Neural progenitor cell (in vitro differentiated cells): ENCODE data around the gene G3BP1. TPM values are rescaled to one million over a fixed set of nuclear protein-coding genes. Genes with fewer than 3 reads are reported as not detected.

ENCODE experiments used
- DNase-seq: peaks from one replicate; pipeline ENCODE4 v3.0.0-alpha.2; 2016; ENCODE audit warnings: low spot score
- H2AFZ ChIP-seq: fragments of 200-600 bp; sonication (generic); replicated peaks from 2 replicates; pipeline ENCODE4 v1.6.1; 2016; ENCODE audit warnings: antibody characterized with exemption
- H3F3A ChIP-seq: fragments of 200-600 bp; sonication (generic); 2 replicates; pipeline ENCODE4 v1.6.1; 2016; ENCODE audit warnings: antibody characterized with exemption, low read depth
- H3K27ac ChIP-seq: fragments of 200-600 bp; sonication (generic); 2 replicates; pipeline ENCODE4 v1.5.1; 2016; ENCODE audit warnings: mild to moderate bottlenecking
- H3K27me3 ChIP-seq: fragments of 200-600 bp; sonication (generic); 2 replicates; pipeline ENCODE4 v1.6.1; 2016; ENCODE audit warnings: mild to moderate bottlenecking, moderate library complexity
- H3K36me3 ChIP-seq: fragments of 200-600 bp; sonication (generic); 2 replicates; pipeline ENCODE4 v1.5.1; 2016
- H3K4me1 ChIP-seq: fragments of 200-600 bp; sonication (generic); 2 replicates; pipeline ENCODE4 v1.6.1; 2016; ENCODE audit warnings: mixed run types
- H3K4me2 ChIP-seq: fragments of 200-600 bp; sonication (generic); 2 replicates; pipeline ENCODE4 v1.6.1; 2016
- H3K4me3 ChIP-seq: fragments of 200-600 bp; sonication (generic); 2 replicates; pipeline ENCODE4 v1.5.1; 2016
- H3K79me2 ChIP-seq: fragments of 200-600 bp; sonication (generic); 2 replicates; pipeline ENCODE4 v1.6.1; 2016; ENCODE audit warnings: low read depth
- H3K9ac ChIP-seq: fragments of 200-600 bp; sonication (generic); 2 replicates; pipeline ENCODE4 v1.6.1; 2016
- H3K9me3 ChIP-seq: fragments of 200-600 bp; sonication (generic); 2 replicates; pipeline ENCODE4 v1.5.1; 2016; ENCODE audit warnings: low read depth
- H4K20me1 ChIP-seq: fragments of 200-600 bp; sonication (generic); 2 replicates; pipeline ENCODE4 v1.6.1; 2016; ENCODE audit warnings: low read depth
- H3K27ac Mint-ChIP-seq: 3 replicates; pipeline ENCODE4 v1.8.0; 2021; ENCODE audit warnings: mixed read lengths
- H3K27me3 Mint-ChIP-seq: 2 replicates; pipeline ENCODE4 v1.8.0; 2022; ENCODE audit warnings: low read depth, mild to moderate bottlenecking, inconsistent platforms, moderate library complexity, mixed read lengths; ENCODE audit not compliant: insufficient read depth
- H3K36me3 Mint-ChIP-seq: 3 replicates; pipeline ENCODE4 v1.8.0; 2021; ENCODE audit warnings: mixed read lengths
- H3K4me1 Mint-ChIP-seq: 3 replicates; pipeline ENCODE4 v1.8.0; 2021; ENCODE audit warnings: mixed read lengths
- H3K4me3 Mint-ChIP-seq: 3 replicates; pipeline ENCODE4 v1.8.0; 2021; ENCODE audit warnings: mild to moderate bottlenecking, moderate library complexity, mixed read lengths
- H3K9me3 Mint-ChIP-seq: 3 replicates; pipeline ENCODE4 v1.8.0; 2020; ENCODE audit warnings: mixed read lengths
- EZH2 ChIP-seq: fragments of 200-600 bp; sonication (generic); IDR thresholded peaks from 2 replicates; pipeline ENCODE4 v1.6.1; 2017; ENCODE audit warnings: antibody characterized with exemption, mild to moderate bottlenecking, moderate library complexity
- EZH2phosphoT487 ChIP-seq: fragments of 200-600 bp; sonication (generic); IDR thresholded peaks from 2 replicates; pipeline ENCODE4 v1.6.1; 2017; ENCODE audit warnings: antibody characterized with exemption
- total RNA-seq: library from RNA; depleted of rRNA; stranded (reverse); fragments of >200 nt; gene quantifications from 2 replicates; pipeline ENCODE4 v1.2.3, GENCODE V29; 2015; ENCODE audit warnings: low replicate concordance
- TF ChIP-seq, protein P1 (sequence below): fragments of 200-600 bp; sonication (generic); IDR thresholded peaks from 2 replicates; pipeline ENCODE4 v1.5.1; 2017; ENCODE audit warnings: antibody characterized with exemption, mild to moderate bottlenecking

Gene G3BP1
- total RNA-seq, 1 donor from 2014 or later: 304 TPM

DNA sequence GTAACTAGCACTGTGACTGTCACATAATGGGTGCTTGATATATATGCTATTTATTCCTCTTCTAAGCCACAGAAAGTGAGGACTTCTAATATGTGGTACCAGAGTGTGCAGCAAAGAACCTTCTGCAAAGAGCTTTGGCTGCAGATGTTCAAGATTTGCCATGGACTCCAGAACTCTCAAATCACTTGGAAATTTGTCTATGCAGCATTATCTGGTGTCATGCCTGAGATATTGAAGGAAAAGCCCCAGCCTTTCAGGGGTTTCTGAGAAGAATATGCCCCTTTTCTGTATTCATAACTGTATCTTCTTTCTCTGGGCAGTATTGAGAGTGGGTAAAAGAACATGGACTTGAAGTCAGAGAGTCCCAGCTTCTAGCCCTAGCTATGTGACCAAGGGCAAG is 4.8 kb upstream of the G3BP1 start:
- Histone ChIP-seq H3F3A (peaks cover 23% of the 10 kb centered on the region), H4K20me1 (no peaks in the 10 kb centered on the region), H3K4me2 (no peak overlapping the region), H3K27me3 (no peaks in the 10 kb centered on the region), H2AFZ (no peak overlapping the region), H3K79me2 (peaks cover 12% of the 10 kb centered on the region), H3K9ac (no peak overlapping the region), H3K9me3 (no peaks in the 10 kb centered on the region), H3K4me1 (peaks cover 14% of the 10 kb centered on the region), H3K36me3 (no peaks in the 10 kb centered on the region), H3K4me3 (no peak overlapping the region), H3K27ac (no peak overlapping the region)
- H3K27me3 Mint-ChIP-seq: peaks cover 9% of the 10 kb centered on the region
- H3K27ac Mint-ChIP-seq: peak overlapping the region; percentile 6
- no peak overlapping the region for H3K4me3 Mint-ChIP-seq
- TF ChIP-seq EZH2phosphoT487 (no peak), EZH2 (no peak)
- TF ChIP-seq, protein P1, sequence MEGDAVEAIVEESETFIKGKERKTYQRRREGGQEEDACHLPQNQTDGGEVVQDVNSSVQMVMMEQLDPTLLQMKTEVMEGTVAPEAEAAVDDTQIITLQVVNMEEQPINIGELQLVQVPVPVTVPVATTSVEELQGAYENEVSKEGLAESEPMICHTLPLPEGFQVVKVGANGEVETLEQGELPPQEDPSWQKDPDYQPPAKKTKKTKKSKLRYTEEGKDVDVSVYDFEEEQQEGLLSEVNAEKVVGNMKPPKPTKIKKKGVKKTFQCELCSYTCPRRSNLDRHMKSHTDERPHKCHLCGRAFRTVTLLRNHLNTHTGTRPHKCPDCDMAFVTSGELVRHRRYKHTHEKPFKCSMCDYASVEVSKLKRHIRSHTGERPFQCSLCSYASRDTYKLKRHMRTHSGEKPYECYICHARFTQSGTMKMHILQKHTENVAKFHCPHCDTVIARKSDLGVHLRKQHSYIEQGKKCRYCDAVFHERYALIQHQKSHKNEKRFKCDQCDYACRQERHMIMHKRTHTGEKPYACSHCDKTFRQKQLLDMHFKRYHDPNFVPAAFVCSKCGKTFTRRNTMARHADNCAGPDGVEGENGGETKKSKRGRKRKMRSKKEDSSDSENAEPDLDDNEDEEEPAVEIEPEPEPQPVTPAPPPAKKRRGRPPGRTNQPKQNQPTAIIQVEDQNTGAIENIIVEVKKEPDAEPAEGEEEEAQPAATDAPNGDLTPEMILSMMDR: no peak
- H3K9me3 Mint-ChIP-seq: no peaks in the 10 kb centered on the region
- H3K36me3 Mint-ChIP-seq: no peaks in the 10 kb centered on the region
- H3K4me1 Mint-ChIP-seq: peaks cover 18% of the 10 kb centered on the region
- no peak for DNase-seq

DNA sequence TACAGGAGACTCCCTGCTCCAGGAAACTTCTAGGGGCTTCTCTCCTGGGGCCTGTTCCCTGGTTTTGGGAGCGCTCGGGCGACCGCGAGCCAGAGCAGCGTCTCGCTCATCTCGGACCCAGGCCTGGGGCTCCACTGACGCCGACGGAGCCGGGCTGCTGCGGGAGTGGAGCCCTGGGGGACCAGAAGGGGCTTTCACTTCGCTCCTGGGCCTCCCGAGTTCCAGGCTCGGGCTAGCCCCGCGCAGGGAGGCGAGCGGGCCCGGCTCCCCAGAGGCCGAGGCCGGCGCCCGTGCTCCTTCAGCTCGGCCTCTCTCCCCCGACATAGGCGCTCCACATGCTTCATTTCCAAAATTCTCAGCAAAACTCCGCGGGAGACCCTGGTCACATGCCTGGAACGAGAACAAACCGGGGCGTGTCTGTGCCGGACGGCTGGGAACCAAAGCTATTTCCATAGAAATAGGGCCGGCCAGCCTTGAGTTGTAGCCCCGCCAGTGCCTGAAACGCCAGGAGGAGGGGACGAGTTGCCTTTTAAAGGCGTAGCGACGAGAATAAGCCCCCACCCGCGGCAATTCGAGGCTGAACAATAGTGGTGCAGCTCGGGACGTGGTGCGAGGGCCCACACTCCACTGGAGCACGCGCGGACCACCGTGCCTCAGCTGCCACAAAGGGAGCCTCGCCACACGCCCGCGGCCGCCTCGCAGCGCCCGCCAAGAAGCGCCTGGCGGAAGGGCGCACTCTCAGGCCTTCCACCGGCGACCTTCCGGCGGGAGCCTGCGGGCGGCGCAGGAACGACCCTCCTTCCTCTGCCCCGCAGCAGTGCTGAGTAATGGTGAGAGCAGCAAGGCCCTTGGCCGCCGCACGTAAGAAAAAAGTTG is 1.1 kb upstream of the G3BP1 start:
- peaks cover 24% of the 10 kb centered on the region for H3F3A ChIP-seq
- H3K27me3 ChIP-seq: no peaks in the 10 kb centered on the region
- Mint-ChIP-seq H3K4me3 (peak overlapping the region; percentile 81), H3K27ac (peak overlapping the region; percentile 95), H3K4me1 (peaks cover 34% of the 10 kb centered on the region), H3K9me3 (peaks cover 3% of the 10 kb centered on the region), H3K27me3 (peaks cover 8% of the 10 kb centered on the region), H3K36me3 (peaks cover 5% of the 10 kb centered on the region)
- H3K27ac ChIP-seq: peak overlapping the region; percentile 95
- H3K4me3 ChIP-seq: peak overlapping the region; percentile 44
- TF ChIP-seq EZH2: peak; percentile 27
- TF ChIP-seq EZH2phosphoT487: no peak
- TF ChIP-seq, protein P1: no peak
- H2AFZ ChIP-seq: peak overlapping the region; percentile 46
- H3K4me2 ChIP-seq: peak overlapping the region; percentile 76
- H3K4me1 ChIP-seq: peaks cover 33% of the 10 kb centered on the region
- peak overlapping the region; percentile 23 for H3K9ac ChIP-seq
- peaks cover 48% of the 10 kb centered on the region for H3K79me2 ChIP-seq
- no peaks in the 10 kb centered on the region for H3K36me3 ChIP-seq
- H3K9me3 ChIP-seq: no peaks in the 10 kb centered on the region
- peak; percentile 88 for DNase-seq
- peaks cover 35% of the 10 kb centered on the region for H4K20me1 ChIP-seq

- Histone ChIP-seq H3K27ac (peak overlapping the region; percentile 90), H3K9ac (peak overlapping the region; percentile 85), H3K79me2 (peaks cover 64% of the 10 kb centered on the region), H3K4me1 (peaks cover 40% of the 10 kb centered on the region), H3K36me3 (no peaks in the 10 kb centered on the region), H3K4me3 (peak overlapping the region; percentile 97), H3K27me3 (no peaks in the 10 kb centered on the region), H3K9me3 (no peaks in the 10 kb centered on the region), H3K4me2 (peak overlapping the region; percentile 97), H2AFZ (no peak overlapping the region), H3F3A (peaks cover 24% of the 10 kb centered on the region), H4K20me1 (peaks cover 51% of the 10 kb centered on the region)
- Mint-ChIP-seq H3K4me1 (peaks cover 40% of the 10 kb centered on the region), H3K27me3 (no peaks in the 10 kb centered on the region), H3K4me3 (peak overlapping the region; percentile 87), H3K9me3 (peaks cover 12% of the 10 kb centered on the region), H3K36me3 (peaks cover 18% of the 10 kb centered on the region), H3K27ac (peak overlapping the region; percentile 48)
- no peak for TF ChIP-seq EZH2
- TF ChIP-seq, protein P1: no peak
- no peak for TF ChIP-seq EZH2phosphoT487
- DNase-seq: peak; percentile 67
Measured at GRCh38 chr5:151772029-151772845, 483 bp downstream of the G3BP1 start.
